ENCODE results near the gene MCF2. TPM values are rescaled to one million over a fixed set of nuclear protein-coding genes. Genes with fewer than 3 reads are reported as not detected.

Gene MCF2
- total RNA-seq, 1 donor from 2014 or later, result 0.27 TPM

GRCh38 chrX:139720979-139721378 lies 13.0 kb upstream of the MCF2 start:
- Histone ChIP-seq H3K27me3 (ENCODE audit: insufficient read depth, low read length) (no peaks in the 10 kb centered on the region), H3K4me2 (ENCODE audit: low read length) (no peak overlapping the region), H3K27ac (ENCODE audit: low read depth, low read length) (no peak overlapping the region), H4K20me1 (ENCODE audit: insufficient read depth, low read length) (no peaks in the 10 kb centered on the region), H3K9me3 (ENCODE audit: insufficient read depth, low read depth, low read length) (no peaks in the 10 kb centered on the region), H3K36me3 (ENCODE audit: insufficient read depth, low read length) (no peaks in the 10 kb centered on the region), H3K4me3 (ENCODE audit: insufficient read depth, low read depth, low read length) (no peak overlapping the region), H2AFZ (ENCODE audit: low read depth, low read length) (no peak overlapping the region), H3K79me2 (ENCODE audit: insufficient read depth, low read length) (no peaks in the 10 kb centered on the region), H3K9ac (ENCODE audit: low read length) (no peak overlapping the region), H3K4me1 (ENCODE audit: insufficient read depth, low read length) (peaks cover 6% of the 10 kb centered on the region)
- H3K4me3 Mint-ChIP-seq (ENCODE audit: unreplicated experiment), result no peak overlapping the region
- no peaks in the 10 kb centered on the region for H3K9me3 Mint-ChIP-seq (ENCODE audit: unreplicated experiment)
- TF ChIP-seq EZH2 (IDR thresholded peaks at IDR 0.05; ENCODE audit: insufficient read depth, low read length) (no peak), CTCF (IDR thresholded peaks at IDR 0.05; ENCODE audit: insufficient read depth, low read depth, low read length) (no peak)
- H3K4me1 Mint-ChIP-seq (ENCODE audit: low read depth, unreplicated experiment), result peaks cover 4% of the 10 kb centered on the region
- no peak overlapping the region for H3K27ac Mint-ChIP-seq (ENCODE audit: unreplicated experiment)
- FAIRE-seq (no peak), DNase-seq (ENCODE audit: low read depth) (no peak)
- H3K36me3 Mint-ChIP-seq (ENCODE audit: low read depth, unreplicated experiment), result no peaks in the 10 kb centered on the region
- no peaks in the 10 kb centered on the region for H3K27me3 Mint-ChIP-seq (ENCODE audit: low read depth, unreplicated experiment)

- no peak overlapping the region for H3K9ac ChIP-seq (ENCODE audit: low read length)
- H3K9me3 ChIP-seq (ENCODE audit: insufficient read depth, low read depth, low read length), result no peaks in the 10 kb centered on the region
- no peaks in the 10 kb centered on the region for H3K27me3 ChIP-seq (ENCODE audit: insufficient read depth, low read length)
- peak overlapping the region; percentile 81 for H3K27ac Mint-ChIP-seq (ENCODE audit: unreplicated experiment)
- DNase-seq (ENCODE audit: low read depth) (peak; percentile 45), FAIRE-seq (peak; percentile 65)
- no peaks in the 10 kb centered on the region for H4K20me1 ChIP-seq (ENCODE audit: insufficient read depth, low read length)
- no peaks in the 10 kb centered on the region for H3K9me3 Mint-ChIP-seq (ENCODE audit: unreplicated experiment)
- no peak overlapping the region for H3K27ac ChIP-seq (ENCODE audit: low read depth, low read length)
- H3K4me1 Mint-ChIP-seq (ENCODE audit: low read depth, unreplicated experiment), result peaks cover 4% of the 10 kb centered on the region
- H3K4me3 Mint-ChIP-seq (ENCODE audit: unreplicated experiment), result no peak overlapping the region
- TF ChIP-seq CTCF (IDR thresholded peaks at IDR 0.05; ENCODE audit: insufficient read depth, low read depth, low read length) (no peak), EZH2 (IDR thresholded peaks at IDR 0.05; ENCODE audit: insufficient read depth, low read length) (no peak)
- no peaks in the 10 kb centered on the region for H3K79me2 ChIP-seq (ENCODE audit: insufficient read depth, low read length)
- H3K36me3 Mint-ChIP-seq (ENCODE audit: low read depth, unreplicated experiment), result no peaks in the 10 kb centered on the region
- H3K4me1 ChIP-seq (ENCODE audit: insufficient read depth, low read length), result peaks cover 6% of the 10 kb centered on the region
- H3K4me3 ChIP-seq (ENCODE audit: insufficient read depth, low read depth, low read length), result no peak overlapping the region
- peak overlapping the region; percentile 60 for H3K4me2 ChIP-seq (ENCODE audit: low read length)
- H3K36me3 ChIP-seq (ENCODE audit: insufficient read depth, low read length), result no peaks in the 10 kb centered on the region
- no peak overlapping the region for H2AFZ ChIP-seq (ENCODE audit: low read depth, low read length)
- H3K27me3 Mint-ChIP-seq (ENCODE audit: low read depth, unreplicated experiment), result no peaks in the 10 kb centered on the region
These were observed 12.2 kb upstream of the MCF2 start for GRCh38 chrX:139720136-139720535.

DNA sequence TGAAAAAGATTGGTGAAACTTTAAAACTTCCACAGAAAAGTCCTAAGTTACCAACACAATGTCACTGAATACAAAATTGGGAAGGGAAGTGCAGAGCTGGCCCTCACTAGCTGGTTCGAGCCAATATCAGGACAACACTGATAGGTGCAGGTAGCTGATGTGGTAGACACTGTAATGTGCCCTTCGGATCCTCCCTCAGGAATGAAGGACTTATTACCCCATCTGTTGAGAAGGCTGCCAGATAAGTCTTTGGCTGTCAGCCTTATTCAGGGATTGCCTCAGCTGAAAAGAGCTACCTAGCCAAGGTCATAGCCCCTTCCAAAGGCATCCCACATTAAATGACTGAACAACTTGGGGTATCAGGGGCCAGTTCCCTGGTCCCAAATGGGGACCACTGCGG lies 5.3 kb downstream of the MCF2 start:
- Mint-ChIP-seq H3K9me3 (ENCODE audit: unreplicated experiment) (no peaks in the 10 kb centered on the region), H3K27me3 (ENCODE audit: low read depth, unreplicated experiment) (no peaks in the 10 kb centered on the region), H3K4me1 (ENCODE audit: low read depth, unreplicated experiment) (no peaks in the 10 kb centered on the region), H3K4me3 (ENCODE audit: unreplicated experiment) (no peak overlapping the region), H3K36me3 (ENCODE audit: low read depth, unreplicated experiment) (no peaks in the 10 kb centered on the region), H3K27ac (ENCODE audit: unreplicated experiment) (no peak overlapping the region)
- Histone ChIP-seq H3K27me3 (ENCODE audit: insufficient read depth, low read length) (no peaks in the 10 kb centered on the region), H3K4me1 (ENCODE audit: insufficient read depth, low read length) (no peaks in the 10 kb centered on the region), H4K20me1 (ENCODE audit: insufficient read depth, low read length) (no peaks in the 10 kb centered on the region), H3K9me3 (ENCODE audit: insufficient read depth, low read depth, low read length) (no peaks in the 10 kb centered on the region), H3K36me3 (ENCODE audit: insufficient read depth, low read length) (no peaks in the 10 kb centered on the region), H2AFZ (ENCODE audit: low read depth, low read length) (no peak overlapping the region), H3K79me2 (ENCODE audit: insufficient read depth, low read length) (no peaks in the 10 kb centered on the region), H3K4me3 (ENCODE audit: insufficient read depth, low read depth, low read length) (no peak overlapping the region), H3K27ac (ENCODE audit: low read depth, low read length) (no peak overlapping the region), H3K9ac (ENCODE audit: low read length) (no peak overlapping the region), H3K4me2 (ENCODE audit: low read length) (no peak overlapping the region)
- FAIRE-seq, result no peak
- no peak for DNase-seq (ENCODE audit: low read depth)
- TF ChIP-seq CTCF (IDR thresholded peaks at IDR 0.05; ENCODE audit: insufficient read depth, low read depth, low read length) (no peak), EZH2 (IDR thresholded peaks at IDR 0.05; ENCODE audit: insufficient read depth, low read length) (no peak)

Measured in astrocyte (in vitro differentiated cells and primary cell).